Esophagus squamous epithelium (tissue), 4 donors: ENCODE data around the gene PLEKHJ1.

Experiments used
- CTCF ChIP-seq, 6 experiments: fragments of 450-650 bp in 4 of 6; fragments of 200-600 bp in 2 of 6; sonication (generic) in 2 of 6; IDR thresholded peaks; one replicate each; pipeline ENCODE4 v1.5.1; 2016 to 2019; ENCODE audit warnings: antibody characterized with exemption in 6 of 6, mild to moderate bottlenecking in 4 of 6, moderate library complexity in 4 of 6
- POLR2A ChIP-seq, 4 donors: fragments of 450-650 bp; IDR thresholded peaks; one replicate each; pipeline ENCODE4 v1.6.1; 2017; ENCODE audit warnings: antibody characterized with exemption in 4 of 4, mild to moderate bottlenecking in 4 of 4, moderate library complexity in 3 of 4

GRCh38 chr19:2199861-2200623 lies 36.1 kb downstream of the PLEKHJ1 start:
- TF ChIP-seq POLR2A (IDR thresholded peaks at IDR 0.05) (no peak), CTCF (IDR thresholded peaks at IDR 0.05) (no peak)
